Activated CD8-positive, alpha-beta memory T cell treated with anti-CD3 and anti-CD28 coated beads, Interleukin-2, amount 50 U/mL, for 4 hours (primary cell): ENCODE results near the gene SLC16A12.
"Not testable (repeated sequence)": the region's sequence is repeated elsewhere in the genome, so short reads cannot be mapped to it uniquely, and the experiment has no call there.

ENCODE experiments used
- DNase-seq: peaks from one replicate; pipeline ENCODE4 v3.0.0-alpha.2; 2020

SLC16A12 gene

GRCh38 chr10:89414879-89415821, 120.2 kb downstream of the SLC16A12 start:
- DNase-seq: peak; percentile 39

DNA sequence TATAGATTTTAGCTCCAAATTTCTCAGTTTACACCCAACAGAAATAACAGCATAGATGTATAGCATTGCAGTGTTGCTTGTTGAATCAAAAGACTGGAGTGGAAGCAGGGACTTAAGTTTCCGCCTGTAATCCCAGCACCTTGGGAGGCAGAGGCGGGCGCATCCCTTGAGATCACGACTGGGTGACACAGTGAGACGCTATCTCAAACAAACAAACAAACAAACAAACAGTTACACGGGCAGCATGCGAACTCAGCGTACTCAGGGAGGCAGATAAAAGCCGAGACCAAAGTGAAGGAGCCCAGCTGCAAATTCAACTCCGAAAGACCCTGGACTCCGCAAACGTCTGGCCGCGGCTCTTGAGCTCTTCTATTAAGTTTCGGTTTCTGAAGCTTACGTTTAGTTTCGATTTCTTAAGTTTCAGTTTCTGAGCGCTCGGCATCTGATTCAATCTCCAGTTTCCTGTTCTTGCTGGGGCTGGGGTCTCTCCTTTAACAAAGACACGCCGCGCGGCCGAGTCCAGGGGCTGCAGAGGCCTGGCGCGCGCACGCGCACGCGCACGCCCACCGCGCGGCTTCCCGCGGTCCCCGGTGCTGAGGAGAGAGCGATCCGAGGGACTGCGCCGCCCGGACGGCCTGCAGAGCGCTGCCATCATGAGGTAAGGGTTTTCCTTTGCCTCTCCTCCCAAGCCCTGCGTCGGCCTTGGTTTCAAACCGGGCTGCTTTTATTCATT, 121.1 kb downstream of the SLC16A12 start, which contains the start of gene IFIT5:
IFIT5 (plus strand) TSS at position 423 of the 733 bp plus-strand sequence; CDS start at position 654, 231 bp downstream.
- DNase-seq: peak; percentile 63

DNA sequence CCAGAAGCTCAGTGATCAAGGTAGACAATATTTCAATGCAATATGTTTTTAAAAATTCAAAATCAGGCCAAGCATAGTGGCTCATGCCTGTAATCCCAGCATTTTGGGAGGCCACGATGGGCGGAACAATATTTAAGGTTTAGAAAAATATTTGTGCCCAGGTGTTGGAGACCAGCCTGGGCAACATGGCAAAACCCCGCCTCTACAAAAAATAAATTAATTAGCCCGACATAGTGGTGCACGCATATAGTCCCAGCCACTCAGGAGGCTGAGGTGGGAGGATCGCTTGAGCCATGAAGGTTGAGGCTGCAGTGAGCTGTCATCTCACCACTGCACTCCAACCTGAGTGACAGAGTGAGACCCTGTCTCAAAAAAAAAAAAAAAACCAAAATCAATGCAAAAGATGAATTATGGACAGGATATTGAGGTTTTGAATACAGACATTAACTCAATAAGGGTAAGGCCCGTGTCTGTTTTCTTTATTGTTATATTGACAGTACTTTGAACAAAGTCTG, 121.9 kb downstream of the SLC16A12 start:
- DNase-seq: no peak

- DNase-seq: not testable (repeated sequence)
Measured at GRCh38 chr10:89412276-89412675, 123.1 kb downstream of the SLC16A12 start.

DNA sequence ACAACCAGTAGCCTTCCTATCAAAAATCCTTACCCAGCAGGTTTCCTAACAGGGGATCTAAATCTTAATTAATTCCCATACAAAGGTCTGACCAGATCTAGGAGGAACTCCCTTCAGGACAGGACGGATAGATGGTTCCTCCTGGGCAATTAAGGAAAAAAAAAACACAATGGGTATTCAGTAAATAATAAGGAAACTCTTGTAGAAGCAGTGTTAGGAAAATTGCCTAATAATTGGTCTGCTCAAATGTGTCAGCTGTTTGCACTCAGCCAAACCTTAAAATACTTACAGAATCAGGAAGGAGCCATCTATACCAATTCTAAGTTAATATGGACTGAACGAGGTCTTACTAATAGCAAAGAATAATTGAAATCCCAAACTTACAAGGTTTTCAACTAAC, 124.3 kb downstream of the SLC16A12 start:
- not testable (repeated sequence) for DNase-seq

DNA sequence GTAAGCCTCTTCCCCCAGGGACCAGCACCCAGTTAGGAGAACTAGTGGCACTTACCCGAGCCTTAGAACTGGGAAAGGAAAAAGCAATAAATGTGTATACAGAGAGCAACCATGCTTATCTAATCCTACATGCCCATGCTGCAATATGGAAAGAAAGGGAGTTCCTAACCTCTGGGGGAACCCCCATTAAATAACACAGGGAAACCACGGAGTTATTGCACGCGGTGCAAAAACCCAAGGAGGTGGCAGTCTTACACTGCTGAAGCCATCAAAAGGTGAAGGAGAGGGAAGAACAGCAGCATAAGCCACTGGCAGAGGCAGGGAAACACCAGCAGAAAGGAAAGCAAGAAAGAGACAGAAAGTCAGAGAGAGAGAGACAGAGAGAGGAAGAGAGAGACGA, 124.8 kb downstream of the SLC16A12 start:
- not testable (repeated sequence) for DNase-seq

DNA sequence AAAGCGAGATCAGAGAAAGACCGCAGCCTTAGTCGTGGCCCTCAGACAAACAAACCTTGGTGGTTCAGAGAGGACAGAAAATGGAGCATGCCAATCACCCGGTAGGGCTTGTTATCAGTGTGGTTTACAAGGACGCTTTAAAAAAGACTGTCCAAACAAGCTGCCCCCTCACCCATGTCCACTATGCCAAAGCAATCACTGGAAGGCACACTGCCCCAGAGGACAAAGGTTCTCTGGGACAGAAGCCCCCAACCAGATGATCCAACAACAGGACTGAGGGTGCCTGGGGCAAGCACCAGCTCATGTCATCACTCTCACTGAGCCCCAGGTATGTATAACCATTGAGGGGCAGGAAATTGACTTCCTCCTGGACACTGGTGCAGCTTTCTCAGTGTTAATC, 126.1 kb downstream of the SLC16A12 start:
- not testable (repeated sequence) for DNase-seq

DNA sequence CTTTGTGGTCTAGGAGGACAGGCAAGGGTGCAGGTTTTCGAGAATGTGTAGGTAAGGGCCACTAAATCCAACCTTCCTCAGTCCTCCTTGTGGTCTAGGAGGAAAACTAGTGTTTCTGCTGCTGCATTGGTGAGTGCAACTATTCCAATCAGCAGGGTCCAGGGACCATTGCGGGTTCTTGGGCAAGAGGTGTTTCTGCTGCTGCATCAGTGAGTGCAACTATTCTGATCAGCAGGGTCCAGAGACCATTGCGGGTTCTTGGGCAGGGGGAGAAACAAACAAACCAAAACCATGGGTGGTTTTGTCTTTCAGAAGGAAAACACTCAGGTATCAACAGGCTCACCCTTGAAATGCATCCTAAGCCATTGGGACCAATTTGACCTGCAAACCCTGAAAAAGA, 127.6 kb downstream of the SLC16A12 start:
- not testable (repeated sequence) for DNase-seq

DNA sequence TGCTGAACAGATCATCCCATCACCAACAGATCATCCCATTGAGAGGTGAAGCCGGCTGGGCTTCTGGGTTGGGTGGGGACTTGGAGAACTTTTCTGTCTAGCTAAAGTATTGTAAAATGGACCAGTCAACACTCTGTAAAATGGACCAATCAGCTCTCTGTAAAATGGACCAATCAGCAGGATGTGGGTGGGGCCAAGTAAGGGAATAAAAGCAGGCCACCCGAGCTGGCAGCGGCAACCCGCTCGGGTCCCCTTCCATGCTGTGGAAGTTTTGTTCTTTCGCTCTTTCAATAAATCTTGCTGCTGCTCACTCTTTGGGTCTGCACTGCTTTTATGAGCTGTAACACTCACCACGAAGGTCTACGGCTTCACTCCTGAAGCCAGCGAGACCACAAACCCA, 129.2 kb downstream of the SLC16A12 start:
- DNase-seq: not testable (repeated sequence)

DNA sequence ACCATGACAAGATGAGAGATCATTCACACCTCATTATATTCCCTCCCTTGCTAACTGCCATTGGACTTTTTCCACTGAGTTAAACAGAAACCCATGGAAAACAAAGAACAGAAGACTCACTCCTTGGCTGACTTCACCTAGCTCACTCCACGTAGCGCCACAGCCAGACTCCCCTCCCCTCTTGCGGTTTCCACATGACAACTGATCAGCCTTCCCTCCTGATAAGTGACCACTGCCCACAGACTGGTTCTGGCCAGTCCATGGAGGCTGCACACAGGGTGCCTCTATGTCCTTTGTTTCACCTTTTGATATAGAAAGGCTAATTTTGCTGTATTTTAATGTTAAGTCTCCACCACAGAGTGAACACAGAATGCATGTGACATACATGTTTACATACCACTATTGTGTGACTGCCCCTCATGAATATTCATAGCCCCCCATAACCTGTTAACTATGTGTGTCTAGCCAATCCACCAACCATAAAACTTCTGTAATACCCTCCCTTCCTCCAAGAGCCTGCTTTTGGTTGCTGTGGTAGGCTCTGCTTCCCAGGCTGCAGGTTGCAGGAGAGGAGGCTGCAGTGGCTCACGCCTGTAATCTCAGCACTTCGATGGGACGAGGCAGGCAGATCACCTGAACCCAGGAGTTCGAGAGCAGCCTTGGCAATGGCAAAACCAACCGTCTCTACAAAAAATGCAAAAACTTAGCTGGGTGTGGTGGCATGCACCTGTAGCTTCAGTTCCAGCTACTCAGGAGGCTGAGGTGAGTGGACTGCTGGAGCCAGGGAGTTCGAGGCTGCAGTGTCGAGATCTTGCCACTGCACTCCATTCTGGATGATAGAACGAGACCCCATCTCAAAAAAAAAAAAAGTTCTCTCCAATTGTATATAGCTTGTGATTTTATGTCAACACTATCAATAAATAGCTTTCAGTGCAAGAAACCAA, 131.0 kb downstream of the SLC16A12 start:
- DNase-seq: no peak

DNA sequence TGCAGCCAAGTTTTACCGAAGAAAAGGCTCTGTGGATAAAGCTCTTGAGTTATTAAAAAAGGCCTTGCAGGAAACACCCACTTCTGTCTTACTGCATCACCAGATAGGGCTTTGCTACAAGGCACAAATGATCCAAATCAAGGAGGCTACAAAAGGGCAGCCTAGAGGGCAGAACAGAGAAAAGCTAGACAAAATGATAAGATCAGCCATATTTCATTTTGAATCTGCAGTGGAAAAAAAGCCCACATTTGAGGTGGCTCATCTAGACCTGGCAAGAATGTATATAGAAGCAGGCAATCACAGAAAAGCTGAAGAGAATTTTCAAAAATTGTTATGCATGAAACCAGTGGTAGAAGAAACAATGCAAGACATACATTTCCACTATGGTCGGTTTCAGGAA, 132.4 kb downstream of the SLC16A12 start:
- DNase-seq: no peak

- DNase-seq: no peak
Measured at GRCh38 chr10:89399956-89400355, 135.4 kb downstream of the SLC16A12 start.

DNA sequence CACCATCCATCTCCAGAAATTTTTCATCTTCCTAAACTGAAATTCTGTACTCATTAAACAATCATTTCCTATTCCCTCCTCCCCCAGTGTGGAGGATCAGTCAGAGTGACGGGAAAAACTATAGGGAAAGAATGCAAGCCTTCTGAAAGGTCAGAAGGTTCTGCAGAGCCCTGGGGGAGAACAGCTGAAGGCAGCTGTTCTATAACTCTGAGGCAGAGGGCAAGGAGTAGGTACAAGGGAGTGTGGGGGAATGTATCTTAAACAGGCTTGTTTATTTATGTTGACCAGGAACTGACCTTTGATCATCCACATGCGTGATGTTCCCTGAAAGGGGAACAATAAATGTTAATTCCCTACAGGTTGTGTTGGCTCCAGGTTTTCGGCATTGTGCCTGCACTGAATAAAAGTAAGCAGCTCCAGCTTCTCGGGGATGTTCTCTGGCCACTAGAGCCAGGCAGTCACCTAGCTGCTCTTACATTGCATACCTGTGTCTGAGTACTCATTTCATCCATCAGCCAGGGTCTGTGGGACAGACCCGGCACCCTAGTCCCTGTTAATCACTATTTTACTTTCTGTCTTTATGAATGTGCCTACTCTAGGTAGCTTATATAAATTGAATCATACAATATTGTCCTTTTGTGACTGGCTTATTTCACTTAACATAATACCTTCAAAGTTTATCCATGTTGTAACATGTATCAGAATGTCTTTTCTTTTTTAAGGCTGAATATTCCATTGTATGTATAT, 137.2 kb downstream of the SLC16A12 start:
- no peak for DNase-seq

- no peak for DNase-seq
Measured at GRCh38 chr10:89395141-89395540, 140.3 kb downstream of the SLC16A12 start.

DNA sequence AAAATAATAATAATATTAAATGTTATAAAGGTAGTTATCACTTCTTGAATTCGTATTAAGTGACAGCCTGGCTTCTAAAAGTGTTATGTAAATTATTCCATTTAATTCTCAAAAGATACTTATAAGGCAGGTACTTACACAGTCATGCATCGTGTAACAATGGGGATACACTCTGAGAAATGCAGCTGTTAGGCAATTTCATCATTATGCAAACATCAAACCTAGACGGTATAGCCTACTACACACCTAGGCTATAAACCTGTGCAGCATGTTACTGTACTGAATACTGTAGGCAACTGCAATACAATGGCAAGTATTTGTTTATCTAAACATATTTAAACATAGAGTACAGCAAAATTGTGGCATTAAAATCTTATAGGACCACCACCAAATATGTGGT, 141.5 kb downstream of the SLC16A12 start:
- DNase-seq: no peak

- DNase-seq: no peak
Measured at GRCh38 chr10:89392974-89393373, 142.4 kb downstream of the SLC16A12 start.

- peak; percentile 24 for DNase-seq
Measured at GRCh38 chr10:89391907-89392756, 143.3 kb downstream of the SLC16A12 start, which contains the start of gene IFIT1. TSS of gene IFIT1 (plus strand) at chr10:89392623. CDS start at chr10:89392713, 90 bp downstream.

DNA sequence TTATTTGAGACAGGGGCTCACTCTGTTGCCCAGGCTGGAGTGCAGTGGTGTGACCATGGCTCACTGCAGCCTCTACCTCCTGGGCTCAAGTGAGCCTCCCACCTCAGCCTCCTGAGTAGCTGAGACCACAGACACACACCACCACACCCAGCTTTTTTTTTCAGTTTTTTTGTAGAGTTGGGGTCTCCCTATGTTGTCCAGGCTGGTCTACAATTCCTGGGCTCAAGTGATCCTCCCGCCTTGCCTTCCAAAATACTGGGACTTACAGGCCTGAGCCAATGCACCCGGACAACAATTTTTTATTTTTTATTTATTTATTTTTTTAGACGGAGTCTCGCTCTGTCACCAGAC, 144.2 kb downstream of the SLC16A12 start:
- DNase-seq: not testable (repeated sequence)

DNA sequence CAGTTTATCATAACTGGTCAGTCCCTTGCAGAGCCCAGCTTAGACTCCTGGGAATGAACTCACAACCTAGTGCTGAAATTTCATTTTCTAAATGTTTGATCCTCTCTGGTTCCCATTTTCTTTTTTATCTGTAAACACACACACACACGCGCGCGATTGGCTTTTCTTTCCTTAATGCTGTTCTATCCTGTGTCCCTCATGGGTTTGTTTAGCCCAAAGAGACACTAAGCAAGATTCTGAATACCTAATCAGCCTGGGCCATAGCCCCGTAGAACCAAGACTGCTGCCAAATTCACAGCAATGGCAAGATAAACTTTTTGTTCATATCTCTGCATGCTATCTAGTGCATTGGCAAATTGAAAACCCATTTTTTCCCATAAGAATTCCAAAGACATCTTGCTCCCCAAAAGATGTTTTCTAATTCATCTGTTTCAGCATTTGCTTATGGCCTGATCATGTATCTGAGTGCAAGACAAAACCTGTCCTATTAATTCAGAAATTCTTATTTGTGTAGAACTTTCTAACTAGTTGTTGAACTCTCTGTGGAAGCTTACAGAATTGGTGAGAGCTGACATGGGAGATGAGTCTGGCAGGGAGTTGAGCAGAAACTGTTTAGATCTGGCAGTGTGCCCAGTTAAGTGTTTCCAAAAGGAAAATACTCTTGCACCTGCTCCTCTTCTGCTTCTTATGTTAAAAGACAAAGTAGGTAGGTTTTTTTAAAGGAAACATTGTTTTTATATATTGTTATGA, 144.7 kb downstream of the SLC16A12 start:
- DNase-seq: no peak

- no peak for DNase-seq
Measured at GRCh38 chr10:89389254-89389653, 146.1 kb downstream of the SLC16A12 start.
